MM.1S (cell line): ENCODE measurements around the gene NBAS.

Experiments
- DNase-seq: peaks from one replicate; pipeline ENCODE4 v3.0.0-alpha.2; 2015
- H2AFZ ChIP-seq: fragments of 300-600 bp; sonication (generic); 2 replicates; pipeline ENCODE4 v1.6.0; 2016; ENCODE audit warnings: antibody characterized with exemption, low read length
- H3F3A ChIP-seq: fragments of 300-600 bp; sonication (generic); 2 replicates; pipeline ENCODE4 v1.6.1; 2016; ENCODE audit warnings: mild to moderate bottlenecking, antibody characterized with exemption, low read length, moderate library complexity, mixed read lengths; ENCODE audit not compliant: insufficient read depth
- H3K27ac ChIP-seq: fragments of 300-600 bp; sonication (generic); 2 replicates; pipeline ENCODE4 v1.5.1; 2016; ENCODE audit warnings: mild to moderate bottlenecking, low read length
- H3K27me3 ChIP-seq: fragments of 300-600 bp; sonication (generic); replicated peaks from 2 replicates; pipeline ENCODE4 v1.6.0; 2016; ENCODE audit warnings: low read length; ENCODE audit not compliant: insufficient read depth
- H3K36me3 ChIP-seq: fragments of 300-600 bp; sonication (generic); replicated peaks from 2 replicates; pipeline ENCODE4 v1.6.1; 2016; ENCODE audit warnings: mild to moderate bottlenecking, low read length, mixed read lengths; ENCODE audit not compliant: insufficient read depth
- H3K4me1 ChIP-seq: fragments of 300-600 bp; sonication (generic); 2 replicates; pipeline ENCODE4 v1.6.1; 2016; ENCODE audit warnings: low read length, mixed read lengths
- H3K4me2 ChIP-seq: fragments of 300-600 bp; sonication (generic); 2 replicates; pipeline ENCODE4 v1.6.0; 2016; ENCODE audit warnings: low read depth, low read length
- H3K4me3 ChIP-seq: fragments of 300-600 bp; sonication (generic); 2 replicates; pipeline ENCODE4 v1.5.1; 2016; ENCODE audit warnings: low read length, mixed read lengths
- H3K79me2 ChIP-seq: fragments of 300-600 bp; sonication (generic); 2 replicates; pipeline ENCODE4 v1.6.1; 2016; ENCODE audit warnings: mixed run types, low read length, mixed read lengths
- H3K9ac ChIP-seq: fragments of 300-600 bp; sonication (generic); 2 replicates; pipeline ENCODE4 v1.6.1; 2016; ENCODE audit warnings: low read length, mixed read lengths
- H3K9me2 ChIP-seq: fragments of 300-600 bp; sonication (generic); replicated peaks from 2 replicates; pipeline ENCODE4 v1.6.1; 2016; ENCODE audit warnings: mild to moderate bottlenecking, low read length, mixed read lengths; ENCODE audit not compliant: insufficient read depth
- H3K9me3 ChIP-seq: fragments of 300-600 bp; sonication (generic); replicated peaks from 2 replicates; pipeline ENCODE4 v1.6.1; 2016; ENCODE audit warnings: mild to moderate bottlenecking, low read length, mixed read lengths; ENCODE audit not compliant: insufficient read depth
- H4K20me1 ChIP-seq: fragments of 300-600 bp; sonication (generic); 2 replicates; pipeline ENCODE4 v1.6.1; 2016; ENCODE audit warnings: mild to moderate bottlenecking, low read length, moderate library complexity, mixed read lengths; ENCODE audit not compliant: insufficient read depth
- EZH2 ChIP-seq: fragments of 300-600 bp; sonication (generic); optimal IDR thresholded peaks from 2 replicates; pipeline ENCODE3; 2017; ENCODE audit warnings: low read depth, mild to moderate bottlenecking, antibody characterized with exemption, low read length, mixed read lengths
- EZH2phosphoT487 ChIP-seq: fragments of 300-600 bp; sonication (generic); IDR thresholded peaks from 2 replicates; pipeline ENCODE4 v1.6.1; 2018; ENCODE audit warnings: antibody characterized with exemption, low read length
- TF ChIP-seq, protein P1 (sequence below): fragments of 300-600 bp; sonication (generic); IDR thresholded peaks from 2 replicates; pipeline ENCODE4 v1.5.1; 2016; ENCODE audit warnings: antibody characterized with exemption, low read length, mixed read lengths

Gene NBAS

DNA sequence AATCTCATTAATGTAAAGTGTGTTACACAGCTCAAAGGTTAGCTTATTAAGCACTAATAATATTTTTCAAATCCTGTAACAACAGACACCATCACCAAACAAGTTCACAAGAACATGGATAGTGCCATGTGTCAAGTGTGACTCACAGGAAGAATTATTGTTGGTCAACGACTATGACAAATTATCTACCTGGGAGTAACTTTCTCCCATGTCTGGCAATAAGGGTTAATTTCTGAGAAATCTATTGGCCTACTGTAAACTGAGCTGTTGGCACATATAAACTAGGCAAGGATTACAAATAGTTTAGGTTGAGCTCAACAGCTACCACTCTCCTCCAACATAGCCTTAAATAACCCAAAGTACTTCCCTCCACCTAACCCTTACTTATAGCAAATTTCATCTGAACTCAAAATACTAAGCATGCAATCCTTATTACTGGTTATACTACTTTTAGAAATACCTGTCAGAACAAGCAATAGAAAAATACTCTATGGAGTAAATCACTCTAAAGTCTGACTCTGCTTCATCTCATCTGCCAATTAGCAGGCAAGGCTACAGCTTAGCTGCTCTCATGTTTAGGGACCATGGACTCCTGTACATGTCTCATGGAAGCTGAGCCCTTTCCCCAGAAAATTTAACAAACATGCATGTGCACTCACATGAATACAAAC lies 223.0 kb downstream of the NBAS start:
- no peaks in the 10 kb centered on the region for H3K79me2 ChIP-seq
- no peak for DNase-seq
- H4K20me1 ChIP-seq = no peaks in the 10 kb centered on the region
- no peak overlapping the region for H3K4me2 ChIP-seq
- no peak overlapping the region for H2AFZ ChIP-seq
- TF ChIP-seq EZH2 = no peak
- TF ChIP-seq, protein P1, sequence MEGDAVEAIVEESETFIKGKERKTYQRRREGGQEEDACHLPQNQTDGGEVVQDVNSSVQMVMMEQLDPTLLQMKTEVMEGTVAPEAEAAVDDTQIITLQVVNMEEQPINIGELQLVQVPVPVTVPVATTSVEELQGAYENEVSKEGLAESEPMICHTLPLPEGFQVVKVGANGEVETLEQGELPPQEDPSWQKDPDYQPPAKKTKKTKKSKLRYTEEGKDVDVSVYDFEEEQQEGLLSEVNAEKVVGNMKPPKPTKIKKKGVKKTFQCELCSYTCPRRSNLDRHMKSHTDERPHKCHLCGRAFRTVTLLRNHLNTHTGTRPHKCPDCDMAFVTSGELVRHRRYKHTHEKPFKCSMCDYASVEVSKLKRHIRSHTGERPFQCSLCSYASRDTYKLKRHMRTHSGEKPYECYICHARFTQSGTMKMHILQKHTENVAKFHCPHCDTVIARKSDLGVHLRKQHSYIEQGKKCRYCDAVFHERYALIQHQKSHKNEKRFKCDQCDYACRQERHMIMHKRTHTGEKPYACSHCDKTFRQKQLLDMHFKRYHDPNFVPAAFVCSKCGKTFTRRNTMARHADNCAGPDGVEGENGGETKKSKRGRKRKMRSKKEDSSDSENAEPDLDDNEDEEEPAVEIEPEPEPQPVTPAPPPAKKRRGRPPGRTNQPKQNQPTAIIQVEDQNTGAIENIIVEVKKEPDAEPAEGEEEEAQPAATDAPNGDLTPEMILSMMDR = no peak
- TF ChIP-seq EZH2phosphoT487 = no peak
- no peak overlapping the region for H3K27ac ChIP-seq
- no peaks in the 10 kb centered on the region for H3K9me2 ChIP-seq
- no peaks in the 10 kb centered on the region for H3K4me1 ChIP-seq
- H3K36me3 ChIP-seq = no peaks in the 10 kb centered on the region
- H3K4me3 ChIP-seq = no peak overlapping the region
- no peaks in the 10 kb centered on the region for H3K9me3 ChIP-seq
- no peaks in the 10 kb centered on the region for H3K27me3 ChIP-seq
- no peak overlapping the region for H3K9ac ChIP-seq
- no peaks in the 10 kb centered on the region for H3F3A ChIP-seq

DNA sequence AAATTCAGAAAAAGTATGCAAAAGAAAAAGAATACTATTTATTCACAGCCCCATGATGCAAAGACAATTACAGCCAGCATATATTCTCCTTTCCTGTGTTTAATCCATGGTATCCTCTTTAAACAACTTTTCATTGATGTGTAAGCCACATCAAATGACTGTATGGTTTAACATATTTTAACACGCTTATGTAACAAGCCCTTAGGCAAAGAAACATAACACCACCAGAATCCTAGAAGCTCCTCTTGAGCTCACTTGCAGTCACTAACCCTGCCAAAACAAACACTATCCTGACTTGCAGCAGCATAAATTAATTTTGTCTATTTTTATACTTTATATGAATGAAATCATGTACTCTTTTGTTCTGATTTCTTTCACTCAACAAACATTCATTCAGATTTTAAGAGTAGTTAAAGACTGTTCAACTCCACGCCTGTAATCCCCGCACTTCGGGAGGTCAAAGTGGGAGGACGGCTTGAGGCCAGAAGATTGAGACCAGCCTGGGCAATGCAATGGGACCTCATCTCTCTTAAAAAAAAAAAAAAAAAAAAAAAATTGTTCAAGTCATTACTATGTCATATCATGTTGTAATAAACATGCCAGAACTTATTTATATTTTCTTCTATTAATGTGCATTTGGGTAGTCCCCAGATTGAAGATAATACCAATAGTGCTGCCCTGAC lies 226.3 kb downstream of the NBAS start:
- no peaks in the 10 kb centered on the region for H3K79me2 ChIP-seq
- no peaks in the 10 kb centered on the region for H3K4me1 ChIP-seq
- no peak overlapping the region for H3K4me3 ChIP-seq
- no peak overlapping the region for H3K4me2 ChIP-seq
- H3F3A ChIP-seq = no peaks in the 10 kb centered on the region
- no peaks in the 10 kb centered on the region for H3K36me3 ChIP-seq
- no peak for DNase-seq
- H4K20me1 ChIP-seq = no peaks in the 10 kb centered on the region
- no peaks in the 10 kb centered on the region for H3K27me3 ChIP-seq
- H3K27ac ChIP-seq = no peak overlapping the region
- H3K9ac ChIP-seq = no peak overlapping the region
- no peaks in the 10 kb centered on the region for H3K9me3 ChIP-seq
- H2AFZ ChIP-seq = no peak overlapping the region
- TF ChIP-seq EZH2 = no peak
- no peaks in the 10 kb centered on the region for H3K9me2 ChIP-seq

DNA sequence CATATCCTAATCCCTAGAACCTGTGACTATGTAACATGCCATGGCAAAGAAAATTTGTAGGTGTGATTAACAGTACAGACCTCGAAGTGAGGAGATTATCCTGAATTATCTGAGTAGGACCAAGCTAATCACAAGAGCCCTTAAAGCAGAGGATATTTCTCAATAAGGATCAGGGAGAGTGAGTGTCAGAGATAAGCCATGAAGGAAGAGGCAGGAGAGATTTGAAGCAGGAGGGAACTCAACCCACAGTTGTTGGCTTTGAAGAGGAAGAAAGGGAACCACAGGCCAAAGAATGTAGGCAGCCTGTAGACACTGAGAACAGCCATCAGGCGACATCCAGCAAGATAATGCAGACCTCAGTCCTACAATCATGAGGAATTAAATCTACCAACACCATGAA lies 229.3 kb downstream of the NBAS start:
- no peak overlapping the region for H3K27ac ChIP-seq
- no peaks in the 10 kb centered on the region for H3K4me1 ChIP-seq
- H3K4me2 ChIP-seq = no peak overlapping the region
- H3K9me3 ChIP-seq = no peaks in the 10 kb centered on the region
- no peaks in the 10 kb centered on the region for H4K20me1 ChIP-seq
- DNase-seq = no peak
- no peaks in the 10 kb centered on the region for H3K79me2 ChIP-seq
- no peaks in the 10 kb centered on the region for H3K9me2 ChIP-seq
- no peaks in the 10 kb centered on the region for H3K27me3 ChIP-seq
- no peak overlapping the region for H3K9ac ChIP-seq
- no peak overlapping the region for H2AFZ ChIP-seq
- TF ChIP-seq, protein P1 = no peak
- TF ChIP-seq EZH2 (no peak), EZH2phosphoT487 (no peak)
- no peaks in the 10 kb centered on the region for H3K36me3 ChIP-seq
- no peaks in the 10 kb centered on the region for H3F3A ChIP-seq
- no peak overlapping the region for H3K4me3 ChIP-seq

GRCh38 chr2:15325296-15325695 lies 235.8 kb downstream of the NBAS start:
- Histone ChIP-seq H4K20me1 (no peaks in the 10 kb centered on the region), H3K36me3 (no peaks in the 10 kb centered on the region), H2AFZ (no peak overlapping the region), H3K4me1 (no peaks in the 10 kb centered on the region), H3K9me2 (no peaks in the 10 kb centered on the region), H3K79me2 (no peaks in the 10 kb centered on the region), H3K9me3 (no peaks in the 10 kb centered on the region), H3K4me2 (no peak overlapping the region), H3F3A (no peaks in the 10 kb centered on the region), H3K9ac (no peak overlapping the region), H3K27me3 (no peaks in the 10 kb centered on the region), H3K4me3 (no peak overlapping the region), H3K27ac (no peak overlapping the region)
- TF ChIP-seq EZH2phosphoT487 = no peak
- TF ChIP-seq, protein P1 = no peak
- no peak for DNase-seq
